GM18505 (cell line): ENCODE data around the gene RGS7.

Source experiments
- ATAC-seq: cut with Tn5 transposase; IDR thresholded peaks from one replicate; pipeline ENCODE4 v1.9.1; 2021; ENCODE audit not compliant: unreplicated experiment
- POLR2A ChIP-seq: IDR thresholded peaks from 4 replicates; pipeline ENCODE4 v1.6.1; 2011; ENCODE audit warnings: borderline replicate concordance; ENCODE audit not compliant: insufficient read depth, insufficient read length; ENCODE audit errors: extremely low read depth

RGS7 gene

GRCh38 chr1:241086686-241087085 is 270.3 kb downstream of the RGS7 start:
- no peak for TF ChIP-seq POLR2A
- no peak for ATAC-seq

DNA sequence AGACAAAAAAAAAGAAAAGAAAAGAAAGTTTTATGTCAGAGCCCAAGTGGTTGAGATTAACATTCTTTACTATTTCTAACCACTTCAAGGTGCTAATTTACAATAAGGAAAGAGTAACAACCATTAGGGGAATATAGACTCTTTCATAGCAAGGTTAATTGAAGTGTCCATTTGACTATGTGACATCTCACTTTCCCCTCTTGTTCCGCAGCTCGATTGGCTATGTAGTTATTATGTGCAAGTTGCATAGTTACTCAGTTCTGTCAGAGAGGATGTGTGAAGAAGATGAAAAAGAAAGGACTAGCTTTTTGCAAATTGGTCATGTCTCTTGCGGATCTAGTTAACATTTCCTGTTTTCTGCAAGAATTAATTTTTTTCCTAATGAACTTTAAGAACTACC is 273.7 kb downstream of the RGS7 start:
- TF ChIP-seq POLR2A, result no peak
- no peak for ATAC-seq

DNA sequence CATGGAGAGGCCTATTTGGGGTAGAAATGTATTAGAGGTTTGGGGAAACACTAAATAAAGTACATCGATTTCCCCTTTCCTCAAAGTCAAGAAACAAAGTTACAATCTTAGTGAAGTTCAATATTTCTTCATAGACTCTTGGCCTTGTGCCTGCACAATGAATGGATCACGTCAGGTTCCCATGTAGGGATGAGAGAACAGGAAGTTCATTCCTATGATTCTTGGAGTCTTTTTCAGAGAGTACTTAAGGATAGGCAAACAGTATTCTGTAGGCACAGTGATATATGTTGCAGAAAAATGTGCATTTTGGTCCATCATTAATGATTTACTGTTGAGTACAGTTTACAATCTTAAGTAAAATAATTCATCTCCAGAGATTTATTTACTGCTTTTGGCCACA is 275.5 kb downstream of the RGS7 start:
- ATAC-seq, result no peak
- TF ChIP-seq POLR2A, result no peak

GRCh38 chr1:241079459-241079858 is 277.5 kb downstream of the RGS7 start:
- ATAC-seq, result no peak
- no peak for TF ChIP-seq POLR2A

DNA sequence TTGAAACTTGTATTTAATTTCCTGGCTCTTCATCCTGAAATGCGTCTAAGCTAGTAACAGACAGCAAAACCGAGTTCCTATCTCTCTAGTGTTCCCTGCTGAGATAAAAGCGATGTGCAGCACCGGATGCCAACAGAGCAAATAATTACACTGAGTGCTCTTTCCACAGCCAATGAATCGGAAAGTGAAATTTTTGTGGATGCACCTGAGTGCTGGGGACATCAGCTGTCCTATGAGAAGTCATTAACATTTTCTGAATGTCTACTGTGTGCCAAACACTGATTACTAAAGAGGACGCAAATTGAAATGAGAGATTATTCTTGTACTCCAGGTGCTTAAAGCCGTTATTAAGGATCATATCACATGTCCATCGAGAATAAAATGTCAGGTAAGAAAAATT is 278.0 kb downstream of the RGS7 start:
- no peak for ATAC-seq

GRCh38 chr1:241077386-241078147 is 279.4 kb downstream of the RGS7 start:
- no peak for ATAC-seq

More for the DNA sequence above, 278.0 kb downstream of the RGS7 start:
- TF ChIP-seq POLR2A, result no peak

DNA sequence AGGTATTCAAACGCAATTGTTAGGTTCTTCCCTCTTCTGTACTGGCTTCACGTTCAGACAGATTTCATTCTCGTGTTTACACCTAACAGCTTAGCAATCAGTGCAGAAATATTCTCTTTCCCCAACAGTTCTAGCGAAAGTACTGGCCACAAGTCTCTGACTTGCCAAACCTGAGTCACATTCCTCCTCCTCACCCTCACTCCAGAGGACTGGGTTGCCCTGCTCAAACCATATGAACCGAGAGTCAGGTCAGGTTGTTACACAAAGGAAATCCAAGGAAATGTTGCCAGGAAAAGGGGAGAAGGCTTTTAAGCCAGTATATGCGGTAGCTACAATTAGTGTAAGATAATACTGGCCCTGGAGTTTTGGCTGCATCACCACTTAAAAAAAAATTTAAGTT is 282.5 kb downstream of the RGS7 start:
- no peak for ATAC-seq
- no peak for TF ChIP-seq POLR2A

More at GRCh38 chr1:241077386-241078147, 279.4 kb downstream of the RGS7 start:
- no peak for TF ChIP-seq POLR2A

GRCh38 chr1:241068359-241068758 is 288.6 kb downstream of the RGS7 start:
- no peak for ATAC-seq
- TF ChIP-seq POLR2A, result no peak

DNA sequence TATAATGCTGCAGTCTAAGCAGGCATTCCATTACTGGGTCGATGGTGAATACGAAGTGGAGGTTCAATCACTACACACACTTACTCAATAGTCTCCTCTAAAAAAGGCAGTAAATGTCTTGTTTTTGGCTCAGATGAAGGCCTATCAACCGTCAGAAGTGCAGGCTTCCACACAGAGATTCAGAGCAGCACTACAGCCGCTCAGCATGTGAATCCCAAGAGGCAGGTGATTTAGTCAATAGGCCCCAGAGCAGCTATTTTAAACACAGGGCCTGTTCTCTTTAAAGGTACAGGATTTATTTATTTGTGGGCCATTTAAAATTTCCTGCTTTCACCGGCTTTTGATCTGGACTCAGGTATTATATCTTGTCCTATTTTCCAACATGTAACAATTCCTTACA is 293.7 kb downstream of the RGS7 start:
- TF ChIP-seq POLR2A, result no peak
- ATAC-seq, result no peak

DNA sequence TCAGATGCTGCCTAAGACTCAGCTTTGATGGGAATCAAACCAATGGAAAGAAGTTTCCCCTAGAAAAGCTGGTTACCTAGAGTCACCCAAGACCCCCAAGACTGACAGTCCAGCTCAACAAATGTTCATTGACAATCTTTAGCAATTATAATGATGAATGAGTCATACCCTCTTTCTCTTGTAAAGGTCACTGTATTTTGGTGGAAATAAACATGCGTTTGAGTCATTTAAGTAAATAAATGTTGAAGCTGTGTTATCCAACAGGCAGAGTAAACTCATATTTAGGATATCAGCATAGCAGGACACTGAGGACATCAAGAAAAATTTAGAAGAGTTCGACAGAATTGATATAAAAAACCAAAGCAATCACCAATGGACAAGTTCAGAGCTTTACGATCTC is 295.9 kb downstream of the RGS7 start:
- ATAC-seq, result no peak
- no peak for TF ChIP-seq POLR2A

DNA sequence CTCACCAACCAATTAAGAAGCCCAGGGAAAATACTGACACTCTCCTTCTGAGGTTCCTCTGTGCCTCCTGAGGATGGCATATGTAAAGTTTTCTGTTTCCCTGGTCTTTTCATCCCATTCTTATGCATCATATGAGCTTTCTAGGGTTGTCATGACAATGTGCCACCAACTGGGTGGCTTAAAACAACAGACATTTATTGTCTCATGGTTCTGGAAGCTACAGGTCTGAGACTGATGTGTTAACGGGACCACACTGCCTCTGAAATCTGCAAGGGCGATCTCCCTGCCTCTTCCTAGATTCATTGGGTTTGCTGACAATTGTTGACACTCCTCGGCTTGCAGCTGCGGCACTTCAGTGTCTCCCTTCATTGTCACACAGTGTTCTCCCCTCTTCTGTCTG is 308.4 kb downstream of the RGS7 start:
- no peak for ATAC-seq
- TF ChIP-seq POLR2A, result no peak

DNA sequence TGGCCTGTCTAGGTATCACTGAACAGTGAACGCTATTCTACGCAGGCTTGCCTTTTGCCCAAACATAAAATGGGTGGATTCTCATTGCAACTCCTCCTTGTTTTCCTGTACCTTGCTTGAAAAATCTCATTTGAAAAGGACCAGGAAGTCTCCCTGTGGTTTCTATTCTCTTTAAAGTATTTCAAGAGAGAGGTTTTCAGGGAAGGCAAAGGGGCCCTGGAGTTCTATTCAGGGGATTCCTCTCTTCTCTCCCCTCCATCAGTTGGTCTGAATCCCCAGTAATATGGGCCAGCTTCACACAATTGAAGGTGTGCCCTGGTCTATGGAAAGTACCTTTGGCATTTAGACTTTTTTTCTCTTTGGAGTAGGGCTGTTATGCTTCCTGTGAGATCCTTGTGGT is 311.3 kb downstream of the RGS7 start:
- no peak for TF ChIP-seq POLR2A
- no peak for ATAC-seq

DNA sequence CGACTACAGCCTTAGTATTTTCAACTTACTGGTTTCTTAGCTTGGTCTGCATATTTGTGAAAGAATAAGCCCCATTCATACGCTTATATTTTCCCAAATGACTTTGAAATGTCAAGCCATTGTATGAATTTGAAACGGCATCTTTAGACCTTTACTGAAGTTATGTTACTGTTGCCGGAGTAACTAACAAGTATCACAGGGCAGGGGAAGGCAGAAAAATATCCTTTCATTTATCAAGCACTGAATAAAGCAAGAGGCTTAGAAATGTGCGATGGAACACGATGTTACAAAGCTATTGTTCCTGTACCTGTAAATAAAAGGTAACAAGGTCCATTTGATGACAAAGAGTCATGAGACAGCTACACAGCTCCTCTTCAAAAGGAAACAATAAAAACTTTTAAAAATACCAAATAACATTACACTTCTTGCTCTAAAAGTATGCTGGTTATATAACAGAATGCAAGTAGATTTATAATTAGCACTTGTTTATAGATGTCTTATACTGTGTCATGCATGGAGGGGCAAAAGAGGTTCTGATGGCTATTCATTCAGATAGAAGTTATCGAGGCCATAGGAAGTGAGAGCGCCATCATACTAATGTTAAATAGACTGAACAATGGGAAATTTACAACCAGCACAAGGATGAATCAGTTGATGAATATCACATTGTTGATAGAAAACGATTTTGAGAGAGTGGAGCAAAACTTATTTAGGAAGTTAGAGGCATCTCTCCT is 322.6 kb downstream of the RGS7 start:
- TF ChIP-seq POLR2A, result no peak
- no peak for ATAC-seq

DNA sequence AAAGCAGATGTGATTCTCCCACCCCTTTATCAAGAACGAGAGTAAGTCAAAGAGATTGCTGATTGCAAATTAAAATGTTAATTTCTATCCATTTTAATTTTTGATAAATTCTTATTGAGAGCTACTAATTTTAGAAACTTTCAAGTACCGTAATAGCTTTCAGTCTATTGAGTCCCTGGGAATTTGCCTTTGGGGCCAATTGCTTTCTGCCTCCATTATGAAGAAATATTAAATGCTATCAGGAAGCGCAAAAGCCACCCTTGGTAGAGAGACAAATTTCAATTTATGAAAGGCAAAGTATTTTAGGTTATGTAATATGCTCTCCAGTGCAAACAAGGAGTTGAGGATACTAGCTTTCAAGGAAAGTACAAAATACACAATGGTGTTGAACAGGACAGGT is 332.2 kb downstream of the RGS7 start:
- no peak for ATAC-seq
- no peak for TF ChIP-seq POLR2A

DNA sequence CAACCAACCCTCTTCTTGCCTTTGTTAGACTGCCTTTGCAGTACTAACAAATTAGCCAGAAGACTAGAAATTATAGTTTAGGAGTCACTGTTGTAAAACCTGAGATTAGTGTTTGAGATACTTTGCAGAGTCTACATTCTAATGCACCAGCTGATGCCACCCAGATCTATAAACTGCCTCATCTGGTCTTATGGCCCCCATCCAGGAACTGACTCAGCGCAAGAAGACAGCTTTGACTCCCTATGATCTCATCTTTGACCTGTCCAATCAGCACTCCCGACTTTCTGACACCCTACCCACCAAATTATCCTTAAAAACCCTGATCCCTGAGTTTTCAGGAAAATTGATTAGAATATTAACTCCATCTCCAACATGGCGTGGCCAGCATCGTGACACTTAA is 334.6 kb downstream of the RGS7 start:
- ATAC-seq, result no peak
- no peak for TF ChIP-seq POLR2A
